ENCODE results near the gene NT5M.

Gene NT5M

DNA sequence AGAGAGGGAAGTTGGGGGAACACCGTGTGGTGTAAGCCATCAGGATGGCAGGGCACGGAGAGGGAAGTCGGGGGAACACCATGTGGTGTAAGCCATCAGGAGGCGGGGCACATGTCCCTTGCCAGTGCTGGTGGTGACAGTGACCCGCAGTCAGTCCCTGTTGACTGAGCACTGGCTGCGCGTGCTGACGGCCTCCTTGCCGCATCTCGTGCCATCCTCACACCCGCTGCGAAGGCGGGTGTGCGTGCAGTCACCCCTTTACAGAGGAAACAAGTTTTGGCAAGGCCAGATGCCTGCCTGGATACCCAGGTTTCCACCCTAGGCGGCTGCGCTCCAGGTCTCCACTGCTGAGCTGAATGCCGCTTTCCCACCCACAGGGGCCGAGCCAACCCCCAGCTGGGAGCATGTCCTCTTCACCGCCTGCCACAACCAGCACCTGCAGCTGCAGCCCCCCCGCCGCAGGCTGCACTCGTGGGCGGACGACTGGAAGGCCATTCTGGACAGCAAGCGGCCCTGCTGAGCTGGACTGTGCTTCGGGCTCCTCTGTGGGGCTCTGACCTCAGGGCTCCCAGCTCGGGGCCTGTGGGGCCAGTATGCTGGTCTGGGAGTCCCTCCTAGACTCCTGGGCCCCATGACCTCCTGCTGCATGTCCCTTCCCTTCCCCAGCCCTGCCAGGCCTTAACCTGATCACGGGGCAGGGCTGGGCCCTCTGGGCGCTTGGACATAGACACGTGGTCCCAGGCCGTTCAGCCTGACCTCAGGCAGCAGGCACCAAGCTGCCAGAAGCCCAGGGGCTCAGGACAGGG lies 43.5 kb downstream of the NT5M start:
- Mint-ChIP-seq H3K27ac (no peak overlapping the region), H3K4me3 (no peak overlapping the region), H3K27me3 (ENCODE audit: low read depth, poor library complexity) (peaks cover 3% of the 10 kb centered on the region), H3K4me1 (peaks cover 18% of the 10 kb centered on the region), H3K9me3 (no peaks in the 10 kb centered on the region), H3K36me3 (ENCODE audit: low read depth) (no peaks in the 10 kb centered on the region)
- TF ChIP-seq, protein P1, sequence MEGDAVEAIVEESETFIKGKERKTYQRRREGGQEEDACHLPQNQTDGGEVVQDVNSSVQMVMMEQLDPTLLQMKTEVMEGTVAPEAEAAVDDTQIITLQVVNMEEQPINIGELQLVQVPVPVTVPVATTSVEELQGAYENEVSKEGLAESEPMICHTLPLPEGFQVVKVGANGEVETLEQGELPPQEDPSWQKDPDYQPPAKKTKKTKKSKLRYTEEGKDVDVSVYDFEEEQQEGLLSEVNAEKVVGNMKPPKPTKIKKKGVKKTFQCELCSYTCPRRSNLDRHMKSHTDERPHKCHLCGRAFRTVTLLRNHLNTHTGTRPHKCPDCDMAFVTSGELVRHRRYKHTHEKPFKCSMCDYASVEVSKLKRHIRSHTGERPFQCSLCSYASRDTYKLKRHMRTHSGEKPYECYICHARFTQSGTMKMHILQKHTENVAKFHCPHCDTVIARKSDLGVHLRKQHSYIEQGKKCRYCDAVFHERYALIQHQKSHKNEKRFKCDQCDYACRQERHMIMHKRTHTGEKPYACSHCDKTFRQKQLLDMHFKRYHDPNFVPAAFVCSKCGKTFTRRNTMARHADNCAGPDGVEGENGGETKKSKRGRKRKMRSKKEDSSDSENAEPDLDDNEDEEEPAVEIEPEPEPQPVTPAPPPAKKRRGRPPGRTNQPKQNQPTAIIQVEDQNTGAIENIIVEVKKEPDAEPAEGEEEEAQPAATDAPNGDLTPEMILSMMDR (IDR thresholded peaks at IDR 0.05) = no peak
- no peak for DNase-seq

DNA sequence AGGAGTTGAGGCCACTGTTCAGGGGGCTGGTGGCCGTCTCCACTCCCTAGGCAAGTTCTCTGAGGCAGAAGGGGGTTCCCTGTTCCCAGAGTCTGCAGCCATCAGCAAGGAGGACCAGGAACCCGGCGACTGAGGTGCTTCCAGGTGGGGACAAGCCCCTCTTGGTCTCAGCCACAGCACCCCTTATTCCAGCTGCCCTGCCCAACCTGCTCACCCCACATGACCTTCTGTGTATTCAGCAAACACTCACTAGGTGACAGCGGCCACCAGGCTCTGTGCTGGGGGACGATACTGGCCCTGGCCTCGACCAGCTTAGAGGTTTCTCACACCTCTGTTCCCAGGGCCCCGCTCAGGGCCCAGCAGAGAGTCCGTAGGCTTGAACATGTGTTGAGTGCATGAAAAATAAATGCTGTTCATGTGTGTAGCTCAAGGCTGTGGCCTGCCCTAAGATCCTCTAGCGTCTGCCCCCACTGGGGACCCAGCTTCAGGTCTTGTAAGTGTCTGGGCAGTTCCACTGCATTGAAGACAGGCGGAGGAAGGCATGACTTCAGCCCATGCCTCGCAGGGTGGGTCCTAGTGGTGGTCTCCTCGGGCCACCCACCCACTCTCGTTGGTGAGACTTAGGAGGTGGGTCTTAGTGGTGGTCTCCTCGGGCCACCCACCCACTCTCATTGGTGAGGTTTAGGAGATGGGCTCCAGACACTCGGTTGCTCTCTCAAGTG lies 44.2 kb downstream of the NT5M start:
- peaks cover under 1% of the 10 kb centered on the region for H3K27me3 Mint-ChIP-seq (ENCODE audit: low read depth, poor library complexity)
- no peaks in the 10 kb centered on the region for H3K36me3 Mint-ChIP-seq (ENCODE audit: low read depth)
- no peaks in the 10 kb centered on the region for H3K9me3 Mint-ChIP-seq
- DNase-seq = no peak
- H3K27ac Mint-ChIP-seq = no peak overlapping the region
- TF ChIP-seq, protein P1 (IDR thresholded peaks at IDR 0.05) = no peak
- H3K4me1 Mint-ChIP-seq = peaks cover 24% of the 10 kb centered on the region
- no peak overlapping the region for H3K4me3 Mint-ChIP-seq

DNA sequence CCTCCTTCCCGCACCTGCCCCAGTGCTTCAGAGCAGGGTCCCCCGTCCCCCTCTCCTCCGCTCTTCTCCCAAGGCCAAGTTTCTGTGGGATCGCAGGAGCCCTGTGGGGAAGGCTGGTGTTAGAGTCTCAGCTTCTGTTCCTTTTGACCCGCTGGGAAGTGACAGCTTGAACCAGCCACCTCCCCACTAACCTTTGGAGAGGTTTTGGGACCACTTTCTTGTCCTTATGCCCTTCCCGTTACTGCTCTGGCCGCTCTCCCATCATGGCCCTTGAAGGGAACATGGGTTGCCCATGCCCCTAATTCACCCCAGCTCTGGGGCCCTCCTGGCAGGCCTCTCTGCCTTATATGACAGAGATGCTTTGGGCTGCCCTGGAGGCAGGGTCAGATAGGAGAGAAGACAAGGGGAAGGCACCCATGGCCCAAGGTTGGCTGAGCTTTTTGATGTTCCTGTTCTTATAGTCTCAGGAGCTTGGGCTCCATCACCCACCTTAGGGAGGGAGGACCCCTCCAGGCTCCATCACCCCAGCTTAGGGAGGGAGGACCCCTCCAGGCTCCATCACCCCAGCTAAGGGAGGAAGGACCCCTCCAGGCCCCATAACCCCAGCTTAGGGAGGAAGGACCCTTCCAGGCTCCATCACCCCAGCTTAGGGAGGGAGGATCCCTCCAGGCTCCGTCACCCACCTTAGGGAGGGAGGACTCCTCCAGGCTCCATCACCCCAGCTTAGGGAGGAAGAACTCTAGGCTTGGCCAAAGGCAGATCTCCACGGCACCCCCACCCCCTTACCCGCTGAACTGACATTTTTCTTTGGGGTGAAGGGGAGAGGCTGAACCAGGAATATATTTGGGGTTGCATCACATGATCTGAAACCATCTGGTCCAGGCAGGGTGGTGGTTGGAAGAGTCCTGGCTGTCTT lies 45.0 kb downstream of the NT5M start:
- Mint-ChIP-seq H3K36me3 (ENCODE audit: low read depth) (no peaks in the 10 kb centered on the region), H3K4me1 (peaks cover 19% of the 10 kb centered on the region), H3K4me3 (no peak overlapping the region), H3K9me3 (no peaks in the 10 kb centered on the region), H3K27ac (no peak overlapping the region), H3K27me3 (ENCODE audit: low read depth, poor library complexity) (no peaks in the 10 kb centered on the region)
- TF ChIP-seq, protein P1 (IDR thresholded peaks at IDR 0.05) = no peak
- DNase-seq = no peak

DNA sequence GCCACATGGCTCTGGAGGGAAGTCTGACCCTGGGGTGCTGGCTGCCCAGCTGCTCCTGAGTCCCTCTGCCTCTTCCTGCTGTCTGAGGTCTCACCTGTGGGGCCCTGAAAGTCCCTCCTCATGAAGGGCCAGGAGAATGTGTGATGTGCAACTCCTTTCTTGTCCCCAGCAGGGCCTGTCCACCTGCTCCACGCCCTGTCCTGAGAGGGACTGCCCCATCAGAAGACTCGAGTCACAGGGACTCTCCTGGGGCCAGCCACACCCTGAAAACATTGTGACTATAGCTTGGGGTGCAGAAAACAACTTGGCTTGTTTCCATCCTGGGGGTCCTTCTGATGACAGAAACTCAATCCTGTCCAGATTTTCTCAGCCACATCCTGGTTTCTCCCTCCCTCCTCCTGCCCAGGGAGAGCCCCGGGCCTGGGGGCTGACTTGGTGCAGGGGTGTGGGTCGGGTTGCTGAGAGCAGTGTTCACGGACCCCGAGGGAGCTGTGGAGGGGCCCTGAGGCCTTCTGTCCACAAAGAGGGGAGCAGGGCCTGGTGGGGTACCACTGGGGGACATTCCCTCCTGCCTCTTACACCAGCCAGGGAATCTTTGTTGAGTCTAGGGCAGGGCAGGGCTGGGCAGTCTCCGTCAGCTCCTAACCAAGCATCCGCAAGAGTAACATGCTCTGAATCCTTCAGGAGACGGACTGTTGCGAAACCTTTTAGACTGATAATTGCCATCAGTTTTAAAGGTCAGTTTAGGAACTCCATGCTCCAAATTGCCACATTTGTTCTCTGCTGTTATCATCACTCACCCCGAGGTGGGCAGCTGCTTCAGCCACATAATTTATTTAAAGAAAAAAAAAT lies 45.9 kb downstream of the NT5M start:
- Mint-ChIP-seq H3K27ac (no peak overlapping the region), H3K4me3 (no peak overlapping the region), H3K9me3 (no peaks in the 10 kb centered on the region), H3K4me1 (peaks cover 17% of the 10 kb centered on the region), H3K27me3 (ENCODE audit: low read depth, poor library complexity) (no peaks in the 10 kb centered on the region), H3K36me3 (ENCODE audit: low read depth) (no peaks in the 10 kb centered on the region)
- TF ChIP-seq, protein P1 (IDR thresholded peaks at IDR 0.05) = no peak
- no peak for DNase-seq

DNA sequence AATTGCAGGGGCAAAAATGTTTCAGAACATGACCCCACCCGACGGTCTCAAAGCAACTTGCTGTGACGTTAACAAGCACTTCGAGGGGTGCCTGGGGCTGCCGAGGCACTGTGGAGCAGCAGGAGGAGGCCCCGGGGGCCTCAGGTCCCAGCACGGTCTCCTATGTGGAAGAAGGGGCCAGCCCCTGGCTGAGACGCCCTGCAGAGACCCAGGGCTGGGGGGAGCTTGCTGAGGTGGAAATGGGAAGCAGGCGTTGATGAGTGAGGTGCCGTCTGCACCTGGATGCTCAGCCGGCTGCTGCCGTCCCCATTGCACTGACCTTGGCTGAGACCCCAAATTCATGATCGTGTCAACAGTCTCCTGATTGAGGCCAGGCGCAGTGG lies 46.5 kb downstream of the NT5M start:
- no peak for DNase-seq
- no peak overlapping the region for H3K27ac Mint-ChIP-seq
- no peaks in the 10 kb centered on the region for H3K27me3 Mint-ChIP-seq (ENCODE audit: low read depth, poor library complexity)
- no peaks in the 10 kb centered on the region for H3K9me3 Mint-ChIP-seq
- H3K4me3 Mint-ChIP-seq = no peak overlapping the region
- TF ChIP-seq, protein P1 (IDR thresholded peaks at IDR 0.05) = no peak
- H3K36me3 Mint-ChIP-seq (ENCODE audit: low read depth) = no peaks in the 10 kb centered on the region
- H3K4me1 Mint-ChIP-seq = peaks cover 17% of the 10 kb centered on the region

Data from nephron progenitor cell (in vitro differentiated cells).